NAMALWA (cell line): ENCODE results near the gene ACVR2B.

ENCODE experiments used
- DNase-seq: peaks from one replicate; pipeline ENCODE4 v3.0.0-alpha.2; 2015; ENCODE audit warnings: low spot score

The ACVR2B gene

DNA sequence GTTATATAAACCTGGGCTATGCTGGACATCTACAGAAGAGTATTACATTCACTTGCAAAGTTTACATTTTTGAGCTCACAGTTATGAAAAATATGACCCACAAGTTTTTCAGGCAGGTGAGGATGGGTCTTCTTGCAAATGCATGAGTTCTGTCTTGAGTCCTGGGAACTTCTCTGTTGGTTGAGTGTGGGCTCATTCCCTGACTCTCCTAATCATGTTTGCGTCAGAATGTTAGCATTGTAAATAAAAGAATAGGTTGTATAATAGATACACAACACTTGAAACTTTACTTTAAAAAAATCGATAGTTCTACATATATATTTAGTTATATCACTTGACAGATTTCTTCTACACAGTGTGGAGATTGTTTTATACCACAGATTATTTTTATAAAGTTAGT is 35.3 kb downstream of the ACVR2B start:
- no peak for DNase-seq

DNA sequence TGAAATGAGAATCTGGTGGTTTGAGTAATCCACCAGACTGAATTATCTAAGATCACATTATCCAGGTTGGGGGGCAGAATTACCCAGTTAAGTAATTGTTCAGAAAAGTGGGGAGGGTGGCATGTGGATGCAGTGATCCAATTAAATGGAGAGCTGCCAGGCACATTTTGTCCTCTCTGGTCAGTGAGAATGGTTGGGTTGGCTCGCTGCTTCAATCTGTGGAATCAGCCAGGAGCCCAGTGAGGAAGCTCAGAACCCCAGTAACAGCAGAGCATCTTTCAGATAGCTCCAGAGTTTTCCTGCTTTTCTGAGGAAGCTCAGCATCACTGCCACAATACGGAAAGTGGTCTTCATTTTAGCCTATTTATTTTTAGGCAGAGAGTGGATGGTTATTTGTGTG is 36.1 kb downstream of the ACVR2B start:
- no peak for DNase-seq

DNA sequence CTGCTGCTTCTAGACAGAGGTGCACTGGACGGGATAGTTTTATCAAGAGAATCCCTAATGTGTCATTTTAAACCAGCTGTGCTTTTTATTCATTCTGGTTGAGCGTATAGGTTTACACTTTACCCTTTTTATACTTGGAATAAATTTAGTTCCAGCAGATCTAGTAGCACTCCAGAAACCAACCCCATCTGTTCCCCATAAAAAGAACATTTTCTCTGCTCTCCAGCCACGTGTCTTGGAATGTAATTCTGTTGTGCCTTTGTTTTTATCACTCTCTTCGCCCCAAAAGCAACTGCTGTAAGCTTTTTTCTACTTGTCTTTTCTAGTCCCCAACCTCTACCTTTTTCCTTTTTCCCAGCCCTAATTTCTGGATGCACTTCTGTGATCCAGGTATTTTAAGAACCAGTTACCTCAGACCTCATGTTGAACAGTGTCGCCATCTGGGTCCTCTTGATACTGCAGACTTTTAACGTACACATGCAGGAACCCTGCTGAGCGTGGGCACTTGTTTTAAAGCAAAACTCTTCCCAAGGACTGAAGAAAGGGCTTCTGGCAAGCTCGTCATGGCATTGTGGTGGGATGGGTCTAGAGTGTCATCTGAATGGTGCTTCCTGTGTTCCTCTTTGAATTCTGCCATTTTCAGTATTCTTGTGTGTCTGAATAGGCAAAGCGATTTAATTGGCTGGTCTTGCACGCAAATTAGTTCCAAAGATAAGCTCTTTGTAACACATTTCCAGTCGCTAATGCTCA is 36.8 kb downstream of the ACVR2B start:
- no peak for DNase-seq

DNA sequence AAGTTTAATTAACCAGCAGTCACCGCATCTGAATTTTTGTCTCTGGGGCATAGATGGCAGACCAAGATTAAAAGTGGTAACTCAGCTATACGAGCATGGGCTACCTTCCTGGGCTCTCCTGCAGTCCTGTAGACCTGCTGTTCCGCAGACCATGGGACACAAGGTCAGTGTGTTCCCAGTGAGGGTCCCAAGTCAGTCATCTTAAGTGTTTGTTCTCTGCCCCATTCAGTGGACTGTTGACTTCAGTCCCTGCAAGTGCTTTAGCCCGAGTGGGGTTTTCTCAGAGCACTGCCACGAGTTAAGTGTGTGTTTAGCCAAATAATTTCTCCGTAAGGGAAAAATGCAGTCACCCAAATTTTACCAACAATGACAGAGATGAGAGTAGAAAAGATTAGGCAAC is 37.5 kb downstream of the ACVR2B start:
- DNase-seq = no peak

DNA sequence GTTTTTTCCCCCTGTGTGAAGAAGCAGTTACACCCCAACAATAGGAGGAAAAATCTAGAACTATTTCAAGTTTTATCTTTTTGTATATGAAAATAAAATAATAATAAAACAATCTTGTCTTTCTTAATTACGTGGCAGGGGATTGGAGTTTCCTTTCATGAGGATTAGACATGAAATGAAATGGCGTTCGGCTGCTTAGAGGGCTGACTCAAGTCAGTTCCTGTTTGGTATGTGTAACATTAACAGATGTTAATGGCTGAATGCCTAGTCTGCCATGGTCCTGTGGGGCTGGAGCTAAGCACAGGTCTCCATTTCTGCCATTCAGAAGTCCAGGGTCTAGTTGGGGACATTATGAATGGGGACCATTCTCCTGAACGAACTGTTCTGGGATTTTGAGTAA is 39.3 kb downstream of the ACVR2B start:
- DNase-seq = no peak

DNA sequence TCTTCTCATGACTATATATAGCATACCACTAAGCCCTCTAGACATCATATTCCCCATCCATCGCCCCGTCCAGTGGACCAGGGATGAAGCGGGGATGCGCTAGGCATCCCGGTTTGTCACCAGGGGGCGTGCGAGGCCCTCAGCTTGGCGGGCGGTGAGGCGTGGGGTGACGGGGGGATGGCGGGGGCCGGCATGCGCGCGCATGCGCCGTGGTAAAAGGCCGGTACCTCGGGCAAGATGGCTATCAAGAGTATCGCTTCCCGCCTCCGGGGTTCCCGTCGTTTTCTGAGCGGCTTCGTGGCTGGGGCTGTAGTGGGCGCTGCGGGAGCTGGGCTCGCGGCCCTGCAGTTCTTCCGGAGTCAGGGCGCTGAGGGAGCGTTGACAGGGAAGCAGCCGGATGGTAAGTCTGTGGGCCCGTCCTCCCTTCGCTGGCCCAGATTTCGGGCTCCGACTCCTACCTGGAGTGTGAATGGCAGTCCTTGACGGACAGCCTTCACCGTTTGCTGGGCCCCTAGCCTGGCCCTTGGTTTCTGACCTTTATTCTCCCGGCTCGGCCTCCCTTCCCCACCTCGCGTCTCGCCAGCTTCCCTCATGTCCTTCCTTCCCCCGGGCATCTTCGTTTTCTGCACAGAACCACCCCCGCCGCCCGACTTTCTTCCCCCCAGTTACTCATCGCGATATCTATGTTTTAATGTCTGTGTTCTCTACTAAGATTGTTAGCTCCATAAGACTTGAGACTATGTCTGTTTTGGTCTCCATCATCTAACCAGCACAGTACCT is 42.6 kb downstream of the ACVR2B start, which contains the start of gene EXOG:
EXOG (plus strand) TSS at position 210 of the 780 bp plus-strand sequence; CDS start at position 238, 28 bp downstream.
- peak; percentile 93 for DNase-seq

DNA sequence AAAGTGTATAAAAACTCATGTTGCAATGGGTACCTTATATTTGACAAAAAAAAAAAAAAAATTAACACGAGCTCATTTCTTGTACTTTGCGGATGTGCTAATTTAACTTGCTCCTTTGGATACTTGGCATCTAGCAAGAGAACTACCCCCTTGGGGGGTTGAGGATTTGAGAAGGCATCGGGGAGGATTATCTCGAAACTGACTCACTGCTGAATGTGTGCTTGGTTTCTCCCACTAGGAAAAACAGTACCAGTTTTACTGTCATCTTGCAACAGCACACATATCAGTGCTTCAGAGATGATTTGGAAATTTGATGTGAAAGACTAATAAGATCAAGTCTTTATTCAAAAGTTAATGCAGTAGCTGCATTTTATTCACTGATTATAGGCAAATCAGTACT is 43.3 kb downstream of the ACVR2B start:
- DNase-seq = no peak

DNA sequence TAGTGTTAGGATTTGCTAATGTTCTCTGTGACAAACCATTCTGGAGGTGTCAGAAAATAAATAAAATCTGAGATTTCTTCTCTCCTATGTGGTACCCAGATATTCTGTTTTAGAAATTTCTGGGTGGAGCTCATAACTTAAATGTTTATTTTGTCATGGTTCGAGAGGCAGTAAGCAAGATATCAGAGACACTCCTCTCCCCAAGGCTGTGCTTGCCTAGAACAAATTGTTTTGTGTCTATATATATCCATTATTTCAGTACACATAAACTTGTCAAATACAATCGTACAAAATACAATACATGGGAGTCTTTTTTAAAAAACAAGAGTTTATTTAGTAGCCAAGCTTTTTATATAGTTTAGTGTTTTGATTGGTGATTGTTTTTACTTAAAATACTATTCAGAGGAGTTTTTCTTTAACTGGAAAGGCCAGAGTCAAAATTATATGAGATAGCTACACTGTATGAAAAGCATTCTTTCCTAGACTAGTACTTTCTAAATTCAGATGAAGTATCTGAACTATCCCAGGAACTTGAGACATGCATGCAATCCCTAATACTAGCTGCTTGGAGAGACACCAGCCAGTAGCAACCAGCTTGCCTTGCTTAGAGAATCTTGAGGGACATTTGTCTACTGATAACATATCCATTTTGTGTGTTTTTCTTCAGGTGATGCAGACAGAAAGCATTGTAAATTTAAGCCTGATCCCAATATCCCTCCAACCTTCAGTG is 47.2 kb downstream of the ACVR2B start:
- DNase-seq = no peak

DNA sequence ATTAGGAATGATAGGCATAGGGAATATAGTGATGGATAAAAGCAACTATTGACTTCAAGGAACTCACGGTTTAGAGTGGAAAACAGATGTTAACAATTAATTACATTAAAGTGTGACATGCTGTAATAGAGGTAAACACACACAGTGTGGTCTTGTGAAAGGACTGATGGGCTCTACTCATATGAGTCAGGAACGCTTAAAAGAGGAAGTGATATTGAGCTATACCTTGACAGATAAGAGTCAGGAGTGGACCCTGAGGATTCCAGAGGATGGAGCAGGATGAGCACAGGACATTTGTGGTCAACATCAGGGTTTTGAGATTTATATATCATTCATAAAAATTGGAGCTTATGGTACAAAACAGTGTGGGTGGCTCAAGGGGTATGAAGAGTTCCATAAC is 53.4 kb downstream of the ACVR2B start:
- DNase-seq = no peak

DNA sequence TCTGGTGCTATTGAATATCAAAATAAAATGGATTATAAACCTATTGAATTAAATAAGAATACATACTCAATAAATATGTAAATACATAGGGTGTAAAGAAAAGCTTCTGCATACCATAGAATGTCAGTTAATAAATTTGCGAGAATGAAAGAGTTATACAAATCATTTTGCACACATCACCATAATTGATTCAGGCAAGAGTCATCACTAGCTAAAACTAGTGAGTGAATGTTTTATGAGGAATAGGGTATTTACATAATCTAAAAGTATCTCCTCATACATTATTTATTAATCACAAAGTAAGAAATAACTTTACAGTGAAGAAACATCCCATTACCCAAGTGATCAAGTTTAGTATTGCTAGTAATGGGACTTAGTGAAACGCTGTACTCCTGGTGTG is 56.0 kb downstream of the ACVR2B start:
- DNase-seq = no peak

DNA sequence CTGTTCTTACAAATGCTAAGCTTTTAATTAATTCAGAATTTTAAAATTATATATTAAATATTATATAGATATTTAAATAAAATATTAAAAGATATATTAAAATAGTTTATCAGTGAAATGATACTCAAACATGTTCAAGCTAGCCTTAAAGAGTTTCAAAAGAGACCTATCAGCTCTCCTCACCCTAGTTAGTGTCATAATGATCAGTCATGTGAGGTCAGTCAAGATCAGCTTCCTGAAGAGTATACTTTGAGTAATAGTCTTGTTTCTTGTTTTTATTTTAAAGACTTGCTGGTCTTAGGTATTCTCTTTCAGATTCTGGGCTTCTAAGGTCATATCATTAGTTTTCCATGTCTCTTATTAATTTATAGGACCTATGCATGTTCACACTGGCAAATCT is 56.9 kb downstream of the ACVR2B start:
- no peak for DNase-seq

DNA sequence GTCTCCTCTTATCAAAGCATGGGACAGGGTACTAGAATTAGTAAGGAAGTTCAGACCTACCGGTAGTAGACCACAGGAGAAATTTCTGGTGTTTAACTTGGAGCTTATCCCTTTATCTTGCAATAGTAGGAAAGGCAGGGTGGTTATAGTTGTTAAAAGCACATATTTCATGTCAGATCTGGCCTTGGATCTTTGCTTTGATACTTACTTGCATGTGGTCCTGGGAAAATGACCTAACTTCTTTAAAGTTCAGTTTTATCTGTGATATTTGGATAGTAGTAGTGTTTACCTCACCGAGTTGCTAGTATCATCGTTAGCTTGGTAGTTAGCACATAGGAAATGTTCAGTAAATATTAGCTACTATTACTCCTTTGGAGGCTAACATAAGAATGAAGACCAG is 57.9 kb downstream of the ACVR2B start:
- DNase-seq = no peak

DNA sequence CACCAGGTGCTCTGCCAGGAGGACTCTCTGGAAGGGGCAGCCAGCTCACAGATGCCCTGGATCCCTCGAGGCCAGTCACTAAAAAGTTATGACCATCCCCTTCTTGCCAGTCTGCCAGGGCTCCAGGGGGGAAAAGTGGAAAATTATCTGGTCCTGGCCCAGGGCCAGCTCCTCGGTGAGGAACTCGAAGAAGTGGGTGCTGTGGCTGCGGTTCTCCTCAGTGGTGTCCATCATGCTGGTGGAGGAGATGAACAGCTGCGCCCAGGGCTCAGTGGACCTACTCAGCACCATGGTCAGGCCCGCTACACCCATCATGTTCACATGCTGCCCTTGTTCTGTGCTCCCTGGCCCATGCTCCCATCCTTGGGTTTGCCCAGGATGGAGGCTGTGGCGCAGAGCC is 61.7 kb downstream of the ACVR2B start:
- DNase-seq = no peak

DNA sequence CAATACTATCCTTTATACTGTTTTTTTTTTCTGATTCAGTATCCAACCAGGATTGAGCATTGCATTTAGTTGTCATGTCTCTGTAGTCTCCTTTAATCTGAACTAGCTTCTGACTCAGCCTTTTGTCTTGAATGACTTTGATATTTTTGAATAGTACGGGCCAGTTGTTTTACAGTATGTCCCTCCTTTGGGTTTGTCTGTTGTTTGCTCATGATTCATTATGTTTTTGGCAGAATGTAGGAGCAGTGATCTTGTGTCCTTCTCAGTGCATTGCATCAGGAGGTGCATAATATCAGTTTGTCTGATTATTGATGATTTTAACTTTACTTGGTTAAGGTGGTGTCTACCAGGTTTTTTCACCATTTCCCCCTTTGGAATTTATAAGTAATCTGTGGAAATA is 63.0 kb downstream of the ACVR2B start:
- no peak for DNase-seq

DNA sequence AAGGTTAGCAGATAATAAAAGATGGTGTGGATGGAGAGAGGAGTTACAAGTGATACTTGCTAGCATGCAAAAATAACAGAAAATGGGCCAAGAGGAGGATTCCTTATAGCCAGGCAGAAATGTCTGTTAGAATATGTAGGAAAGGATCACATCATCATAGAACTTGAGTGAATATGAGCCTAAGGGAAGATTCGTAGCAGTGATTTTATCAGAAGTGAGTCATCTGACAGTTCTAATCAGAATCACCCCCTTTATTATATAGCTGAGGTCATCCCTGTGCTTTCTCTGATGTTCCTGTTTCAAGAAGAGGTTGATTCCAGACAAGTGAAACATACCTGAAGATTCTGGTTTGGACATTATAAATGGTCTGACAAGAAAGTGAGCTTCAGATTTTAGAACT is 65.3 kb downstream of the ACVR2B start:
- DNase-seq = no peak

DNA sequence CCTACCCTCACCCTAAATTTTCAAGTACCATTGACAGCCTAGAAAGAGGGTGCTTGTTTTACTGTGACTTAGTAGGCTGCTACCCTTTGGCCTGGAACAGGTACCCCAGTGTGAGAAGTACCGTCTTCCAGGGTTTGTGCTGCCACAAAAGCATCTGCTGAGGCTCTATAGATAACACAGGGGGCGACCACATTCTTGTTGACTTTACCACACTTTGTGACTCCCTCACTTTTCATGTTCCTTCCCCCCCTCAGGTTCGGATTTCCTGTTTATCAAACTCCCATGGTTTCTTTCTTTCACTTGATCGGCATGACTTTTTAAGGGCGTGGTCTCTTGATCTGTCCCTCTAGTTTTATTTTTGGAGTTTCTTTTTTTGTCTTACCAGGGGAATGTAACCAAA is 66.0 kb downstream of the ACVR2B start:
- no peak for DNase-seq

DNA sequence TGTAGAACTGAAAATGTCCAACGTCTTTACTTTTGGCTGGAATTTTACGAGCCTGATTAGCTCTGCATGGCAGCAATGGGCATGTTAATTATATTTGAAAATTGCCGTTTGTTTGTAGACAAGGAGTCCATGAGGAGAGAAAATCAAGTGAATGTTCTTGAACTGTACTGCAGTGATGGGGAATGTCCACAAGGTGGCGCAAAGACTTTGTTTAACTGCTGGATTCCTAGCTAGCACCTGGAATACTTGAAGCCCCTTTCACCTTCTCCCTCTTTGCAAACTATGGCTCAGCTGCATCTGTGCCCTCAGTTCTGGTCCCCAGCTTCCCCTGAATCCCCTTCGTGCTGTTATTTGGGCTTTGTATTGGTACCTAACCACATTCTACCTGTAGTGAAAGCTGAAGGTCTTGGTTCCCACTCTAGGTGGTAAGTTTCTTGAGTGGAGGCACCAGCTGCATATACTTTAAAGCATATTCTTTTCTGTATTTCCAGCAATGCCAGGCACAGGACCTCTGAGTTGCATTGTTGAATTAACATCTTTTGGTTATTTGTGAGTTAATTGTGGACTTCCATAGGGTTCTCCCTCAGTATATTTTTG is 67.8 kb downstream of the ACVR2B start:
- DNase-seq = peak; percentile 77

DNA sequence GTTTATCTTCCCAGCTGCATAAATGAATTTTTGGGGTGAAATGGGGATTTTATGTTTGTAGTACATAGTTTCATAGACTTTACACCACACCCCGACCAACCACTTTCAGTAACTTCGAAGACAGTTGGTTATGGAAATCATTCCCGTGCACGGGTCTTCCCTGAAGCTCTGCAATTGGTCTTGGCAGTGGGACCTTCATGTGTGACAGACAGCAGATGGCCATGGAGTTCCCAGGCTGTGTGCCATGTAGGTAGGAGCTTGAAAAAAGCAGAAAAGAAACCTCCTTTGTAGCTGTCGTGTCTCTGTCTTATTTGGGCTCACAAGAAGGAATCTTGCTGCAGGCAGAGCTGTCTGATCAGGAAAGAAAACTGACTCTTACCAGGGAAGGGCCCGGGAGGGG is 68.3 kb downstream of the ACVR2B start:
- DNase-seq = no peak

DNA sequence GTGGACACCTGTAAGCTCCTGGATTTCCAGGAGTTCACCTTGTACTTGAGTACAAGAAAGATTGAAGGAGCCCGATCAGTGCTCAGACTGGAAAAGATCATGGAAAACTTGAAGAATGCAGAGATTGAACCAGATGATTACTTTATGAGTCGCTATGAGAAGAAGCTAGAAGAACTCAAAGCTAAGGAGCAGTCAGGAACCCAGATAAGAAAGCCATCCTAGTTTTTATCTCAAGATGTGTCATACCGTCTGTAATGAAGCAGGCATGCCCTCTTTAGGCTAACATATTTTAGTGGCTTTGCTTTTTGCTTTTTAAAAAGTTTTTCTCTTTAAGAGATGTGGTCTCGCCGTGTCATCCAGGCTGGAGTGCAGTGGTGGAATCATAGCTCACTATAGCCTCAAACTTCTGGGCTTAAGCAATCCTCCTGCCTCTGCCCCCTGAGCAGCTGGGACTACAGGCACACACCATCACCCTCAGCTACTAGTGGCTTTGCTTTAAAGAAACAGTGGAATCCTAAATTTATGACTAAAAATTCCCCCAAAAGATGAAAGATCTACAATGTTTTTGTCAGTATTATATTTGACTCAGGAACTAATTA is 70.5 kb downstream of the ACVR2B start:
- no peak for DNase-seq

DNA sequence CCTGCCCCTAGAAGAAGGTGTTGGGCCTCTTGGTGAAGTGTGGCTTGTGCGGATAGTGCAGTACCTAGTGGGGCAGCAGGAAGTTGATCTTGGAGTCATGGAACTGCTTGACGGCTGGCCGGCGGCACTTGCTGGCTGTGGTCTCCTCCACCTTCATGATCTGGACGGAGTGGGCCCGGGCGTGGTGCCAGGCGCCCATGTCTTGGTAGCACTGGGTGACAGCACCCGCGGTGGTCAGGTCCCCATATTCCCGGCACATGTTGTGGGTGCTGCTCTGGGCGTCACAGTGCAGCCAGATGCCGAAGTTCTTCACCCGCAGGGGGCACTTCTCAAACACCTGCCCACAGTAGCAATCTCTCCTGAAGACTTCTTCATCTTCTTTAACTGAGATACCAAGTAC is 73.1 kb downstream of the ACVR2B start:
- no peak for DNase-seq

DNA sequence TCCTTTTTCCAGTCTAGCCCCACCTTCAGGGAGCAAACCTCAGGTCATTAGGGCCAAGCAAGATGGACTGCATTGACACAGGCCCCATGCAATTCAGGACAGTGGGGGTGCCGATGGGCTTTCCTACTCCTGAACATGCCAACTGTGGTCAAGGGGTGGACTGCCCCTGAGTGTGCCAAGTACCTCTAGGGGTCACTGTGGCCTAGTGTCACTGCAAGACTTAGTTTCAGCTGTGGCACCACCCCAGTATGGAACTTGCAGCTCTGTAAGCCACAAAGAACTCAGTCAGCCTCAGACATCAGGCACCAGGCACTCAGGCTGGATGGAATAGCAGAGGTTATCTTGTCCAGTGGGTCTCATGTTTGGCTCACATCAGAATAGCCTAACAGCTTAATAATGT is 74.8 kb downstream of the ACVR2B start:
- DNase-seq = peak; percentile 3

DNA sequence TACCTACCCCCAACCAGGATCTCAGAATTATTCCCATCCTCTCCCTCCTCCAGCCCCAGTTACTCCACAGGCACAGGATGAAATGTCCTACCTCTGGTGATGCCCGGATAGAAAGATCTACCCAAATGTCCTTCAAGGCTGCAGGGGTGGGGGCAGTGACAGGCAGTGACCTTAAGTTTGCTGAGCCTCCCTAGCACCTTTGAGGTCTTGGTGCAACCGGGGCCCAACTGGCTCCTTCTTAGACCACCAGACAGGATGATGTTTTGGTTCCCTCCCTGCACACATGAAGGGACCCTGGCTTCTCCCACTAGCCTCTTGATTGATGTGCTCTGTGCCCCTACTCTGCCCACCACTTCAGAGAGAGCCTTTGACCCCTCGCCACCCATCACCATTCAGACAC is 78.8 kb downstream of the ACVR2B start:
- DNase-seq = no peak
